ENCODE data around the gene COL13A1.

- TF ChIP-seq POLR2A (IDR thresholded peaks at IDR 0.05; ENCODE audit: low read depth, low read length) (no peak), POLR2AphosphoS5 (IDR thresholded peaks at IDR 0.05; ENCODE audit: low read depth, low read length) (no peak), TAF1 (IDR thresholded peaks at IDR 0.05; ENCODE audit: low read depth, low read length) (no peak), POU2F2 (IDR thresholded peaks at IDR 0.05; ENCODE audit: low read depth, low read length) (no peak)
Observed at GRCh38 chr10:69888882-69889584, 87.3 kb downstream of the COL13A1 start.
